GM18499 (cell line): Measurements from ENCODE around the gene PKP1.

Experiments used
- ATAC-seq: cut with Tn5 transposase; IDR thresholded peaks from one replicate; pipeline ENCODE4 v1.9.1; 2021; ENCODE audit warnings: moderate number of reproducible peaks; ENCODE audit not compliant: insufficient read depth, unreplicated experiment

PKP1 gene

GRCh38 chr1:201277441-201277840, 5.9 kb upstream of the PKP1 start:
- ATAC-seq: no peak

GRCh38 chr1:201279313-201279712, 4.0 kb upstream of the PKP1 start:
- ATAC-seq: no peak

GRCh38 chr1:201280884-201281283, 2.4 kb upstream of the PKP1 start:
- no peak for ATAC-seq

- no peak for ATAC-seq
These were observed 1.7 kb upstream of the PKP1 start for GRCh38 chr1:201281573-201281972.

GRCh38 chr1:201282216-201282615, 1.1 kb upstream of the PKP1 start:
- ATAC-seq: no peak

GRCh38 chr1:201283836-201284553, 689 bp downstream of the PKP1 start:
- no peak for ATAC-seq

- no peak for ATAC-seq
These were observed 1.3 kb downstream of the PKP1 start for GRCh38 chr1:201284636-201285035.

- no peak for ATAC-seq
These were observed 2.5 kb downstream of the PKP1 start for GRCh38 chr1:201285846-201286245.

- ATAC-seq: no peak
These were observed 3.1 kb downstream of the PKP1 start for GRCh38 chr1:201286445-201286844.

GRCh38 chr1:201288007-201288406, 4.7 kb downstream of the PKP1 start:
- no peak for ATAC-seq

GRCh38 chr1:201288765-201289164, 5.5 kb downstream of the PKP1 start:
- ATAC-seq: no peak

GRCh38 chr1:201290551-201290950, 7.2 kb downstream of the PKP1 start:
- no peak for ATAC-seq

GRCh38 chr1:201291916-201292315, 8.6 kb downstream of the PKP1 start:
- ATAC-seq: no peak

GRCh38 chr1:201294876-201295275, 11.6 kb downstream of the PKP1 start:
- no peak for ATAC-seq

GRCh38 chr1:201295346-201295745, 12.0 kb downstream of the PKP1 start:
- ATAC-seq: no peak

- no peak for ATAC-seq
These were observed 12.6 kb downstream of the PKP1 start for GRCh38 chr1:201295861-201296260.

- no peak for ATAC-seq
These were observed 13.0 kb downstream of the PKP1 start for GRCh38 chr1:201296352-201296751.

- ATAC-seq: no peak
These were observed 15.4 kb downstream of the PKP1 start for GRCh38 chr1:201298396-201299381.

GRCh38 chr1:201299968-201300367, 16.7 kb downstream of the PKP1 start:
- no peak for ATAC-seq

- no peak for ATAC-seq
These were observed 17.3 kb downstream of the PKP1 start for GRCh38 chr1:201300641-201301040.
